ENCODE results near the gene MICU2. TPM values are rescaled to one million over a fixed set of nuclear protein-coding genes. Genes with fewer than 3 reads are reported as not detected.

MICU2 gene
- total and polyA plus RNA-seq, 2 of the 13 experiments (the other 11 are each of a cell fraction or from before 2014, with no cell fraction given) = 31.7 to 42.4 TPM

DNA sequence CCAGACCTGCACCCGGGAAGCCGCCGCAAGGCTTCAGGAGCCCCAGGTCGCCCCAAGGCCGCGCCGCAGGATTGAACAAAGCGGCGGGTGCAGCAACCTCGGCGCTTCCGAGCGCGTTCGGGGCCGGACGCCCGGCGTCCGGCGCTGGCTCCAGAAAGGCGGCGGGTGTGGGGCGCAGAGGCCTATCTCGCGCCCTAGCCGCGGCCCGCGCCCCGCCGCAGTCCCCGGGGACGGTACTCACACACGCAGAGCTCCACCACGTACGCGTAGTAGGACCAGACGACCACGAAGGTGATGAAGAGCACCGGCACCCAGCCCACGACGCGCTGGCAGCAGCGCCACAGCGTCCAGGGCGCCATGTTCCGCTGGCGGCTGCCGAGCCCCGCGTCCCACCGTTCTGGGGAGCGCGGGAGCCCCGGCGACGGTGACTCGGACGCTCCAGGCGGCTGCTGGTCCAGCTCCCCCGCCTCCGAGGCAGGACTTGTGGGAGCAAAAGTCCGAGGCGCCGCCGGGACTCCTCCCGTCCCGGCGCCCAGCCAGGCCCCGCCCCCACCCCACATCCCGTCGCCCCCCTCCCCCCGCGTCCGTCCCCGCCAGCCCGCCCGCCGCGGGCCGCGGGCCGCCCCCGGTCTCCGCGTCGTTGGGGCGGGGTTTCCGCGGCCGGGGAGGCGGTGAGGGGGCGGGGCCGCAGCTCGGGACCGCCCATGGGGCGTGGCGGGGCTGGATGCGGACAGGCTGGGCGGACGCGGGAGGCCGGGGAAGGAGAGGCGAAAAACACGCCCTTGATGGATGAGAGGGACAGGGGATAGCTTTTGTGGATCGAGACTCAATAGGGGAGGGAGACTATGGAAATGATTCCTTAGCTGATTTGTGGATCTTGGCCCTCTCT lies 144.9 kb downstream of the MICU2 start, which contains the start of gene ZDHHC20 (continued):
- TF ChIP-seq, protein P1, sequence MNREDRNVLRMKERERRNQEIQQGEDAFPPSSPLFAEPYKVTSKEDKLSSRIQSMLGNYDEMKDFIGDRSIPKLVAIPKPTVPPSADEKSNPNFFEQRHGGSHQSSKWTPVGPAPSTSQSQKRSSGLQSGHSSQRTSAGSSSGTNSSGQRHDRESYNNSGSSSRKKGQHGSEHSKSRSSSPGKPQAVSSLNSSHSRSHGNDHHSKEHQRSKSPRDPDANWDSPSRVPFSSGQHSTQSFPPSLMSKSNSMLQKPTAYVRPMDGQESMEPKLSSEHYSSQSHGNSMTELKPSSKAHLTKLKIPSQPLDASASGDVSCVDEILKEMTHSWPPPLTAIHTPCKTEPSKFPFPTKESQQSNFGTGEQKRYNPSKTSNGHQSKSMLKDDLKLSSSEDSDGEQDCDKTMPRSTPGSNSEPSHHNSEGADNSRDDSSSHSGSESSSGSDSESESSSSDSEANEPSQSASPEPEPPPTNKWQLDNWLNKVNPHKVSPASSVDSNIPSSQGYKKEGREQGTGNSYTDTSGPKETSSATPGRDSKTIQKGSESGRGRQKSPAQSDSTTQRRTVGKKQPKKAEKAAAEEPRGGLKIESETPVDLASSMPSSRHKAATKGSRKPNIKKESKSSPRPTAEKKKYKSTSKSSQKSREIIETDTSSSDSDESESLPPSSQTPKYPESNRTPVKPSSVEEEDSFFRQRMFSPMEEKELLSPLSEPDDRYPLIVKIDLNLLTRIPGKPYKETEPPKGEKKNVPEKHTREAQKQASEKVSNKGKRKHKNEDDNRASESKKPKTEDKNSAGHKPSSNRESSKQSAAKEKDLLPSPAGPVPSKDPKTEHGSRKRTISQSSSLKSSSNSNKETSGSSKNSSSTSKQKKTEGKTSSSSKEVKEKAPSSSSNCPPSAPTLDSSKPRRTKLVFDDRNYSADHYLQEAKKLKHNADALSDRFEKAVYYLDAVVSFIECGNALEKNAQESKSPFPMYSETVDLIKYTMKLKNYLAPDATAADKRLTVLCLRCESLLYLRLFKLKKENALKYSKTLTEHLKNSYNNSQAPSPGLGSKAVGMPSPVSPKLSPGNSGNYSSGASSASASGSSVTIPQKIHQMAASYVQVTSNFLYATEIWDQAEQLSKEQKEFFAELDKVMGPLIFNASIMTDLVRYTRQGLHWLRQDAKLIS (CRISPR knock-in tag; IDR thresholded peaks at IDR 0.05) = no peak
- TF ChIP-seq RFX3 (CRISPR knock-in tag; IDR thresholded peaks at IDR 0.05) = no peak
- TF ChIP-seq CHD4 (IDR thresholded peaks at IDR 0.05; ENCODE audit: borderline replicate concordance, low read length) = no peak
- peak; percentile 75; the same call in 1 of the 2 replicates for TF ChIP-seq SALL2 (CRISPR knock-in tag; IDR thresholded peaks at IDR 0.05)
- TF ChIP-seq XBP1 (CRISPR knock-in tag; IDR thresholded peaks at IDR 0.05) = no peak
- TF ChIP-seq SOX5 (CRISPR knock-in tag; IDR thresholded peaks at IDR 0.05; ENCODE audit: borderline replicate concordance) = no peak
- TF ChIP-seq KDM5B (CRISPR knock-in tag; IDR thresholded peaks at IDR 0.05; ENCODE audit: borderline replicate concordance) = peak; percentile 72; the same call in 1 of the 2 replicates
- TF ChIP-seq ZBTB14 (CRISPR knock-in tag; IDR thresholded peaks at IDR 0.05) = no peak
- TF ChIP-seq STAT6 (CRISPR knock-in tag; IDR thresholded peaks at IDR 0.05; ENCODE audit: borderline replicate concordance) = no peak
- no peak for TF ChIP-seq ZNF784 (CRISPR knock-in tag; IDR thresholded peaks at IDR 0.05; ENCODE audit: borderline replicate concordance)
- no peak for TF ChIP-seq ZNF350 (CRISPR knock-in tag; IDR thresholded peaks at IDR 0.05; ENCODE audit: borderline replicate concordance, low read depth)
- TF ChIP-seq PRDM15 (CRISPR knock-in tag; IDR thresholded peaks at IDR 0.05) = no peak
- 0 out of 2 replicates have a peak, but pooled peaks have one; percentile 22 for TF ChIP-seq ZNF777 (CRISPR knock-in tag; IDR thresholded peaks at IDR 0.05)
- TF ChIP-seq PHF5A (CRISPR knock-in tag; IDR thresholded peaks at IDR 0.05; ENCODE audit: low read depth, unreplicated experiment) = no peak
- no peak for TF ChIP-seq MAFK (conservative IDR thresholded peaks at IDR 0.05 in 1 of 2, IDR thresholded peaks at IDR 0.05 in 1 of 2; ENCODE audit: low read length in 2 of 2)

Data from HepG2 (cell line).